Esophagus squamous epithelium (tissue), 4 donors: ENCODE results near the gene TNFRSF4.

Source experiments
- POLR2A ChIP-seq, 4 donors: fragments of 450-650 bp; IDR thresholded peaks; one replicate each; pipeline ENCODE4 v1.6.1; 2017; ENCODE audit warnings: antibody characterized with exemption in 4 of 4, mild to moderate bottlenecking in 4 of 4, moderate library complexity in 3 of 4
- TF ChIP-seq, protein P1 (sequence below), 6 experiments: fragments of 450-650 bp in 4 of 6; fragments of 200-600 bp in 2 of 6; sonication (generic) in 2 of 6; IDR thresholded peaks; one replicate each; pipeline ENCODE4 v1.5.1; 2016 to 2019; ENCODE audit warnings: antibody characterized with exemption in 6 of 6, mild to moderate bottlenecking in 4 of 6, moderate library complexity in 4 of 6

DNA sequence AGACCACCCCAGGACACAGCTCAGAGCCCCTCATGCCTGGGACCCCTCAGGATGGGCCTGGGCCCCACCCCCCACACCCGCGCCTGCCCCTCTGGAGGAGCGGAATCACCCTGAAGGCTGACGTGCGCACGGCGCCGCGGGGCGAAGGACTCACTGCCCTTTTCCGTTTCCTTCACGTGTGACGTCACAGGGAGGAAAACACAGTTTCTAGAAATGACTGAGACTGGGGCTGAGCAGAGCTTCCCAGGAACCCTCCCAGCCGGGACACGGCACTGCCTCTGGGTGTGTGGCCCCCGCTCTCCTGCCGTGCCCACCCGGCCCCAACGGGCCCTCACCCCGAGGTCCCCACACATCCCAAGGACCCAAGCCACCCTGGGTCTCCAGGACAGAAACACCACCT lies 5.4 kb upstream of the TNFRSF4 start:
- TF ChIP-seq, protein P1, sequence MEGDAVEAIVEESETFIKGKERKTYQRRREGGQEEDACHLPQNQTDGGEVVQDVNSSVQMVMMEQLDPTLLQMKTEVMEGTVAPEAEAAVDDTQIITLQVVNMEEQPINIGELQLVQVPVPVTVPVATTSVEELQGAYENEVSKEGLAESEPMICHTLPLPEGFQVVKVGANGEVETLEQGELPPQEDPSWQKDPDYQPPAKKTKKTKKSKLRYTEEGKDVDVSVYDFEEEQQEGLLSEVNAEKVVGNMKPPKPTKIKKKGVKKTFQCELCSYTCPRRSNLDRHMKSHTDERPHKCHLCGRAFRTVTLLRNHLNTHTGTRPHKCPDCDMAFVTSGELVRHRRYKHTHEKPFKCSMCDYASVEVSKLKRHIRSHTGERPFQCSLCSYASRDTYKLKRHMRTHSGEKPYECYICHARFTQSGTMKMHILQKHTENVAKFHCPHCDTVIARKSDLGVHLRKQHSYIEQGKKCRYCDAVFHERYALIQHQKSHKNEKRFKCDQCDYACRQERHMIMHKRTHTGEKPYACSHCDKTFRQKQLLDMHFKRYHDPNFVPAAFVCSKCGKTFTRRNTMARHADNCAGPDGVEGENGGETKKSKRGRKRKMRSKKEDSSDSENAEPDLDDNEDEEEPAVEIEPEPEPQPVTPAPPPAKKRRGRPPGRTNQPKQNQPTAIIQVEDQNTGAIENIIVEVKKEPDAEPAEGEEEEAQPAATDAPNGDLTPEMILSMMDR (IDR thresholded peaks at IDR 0.05) = no peak
- TF ChIP-seq POLR2A (IDR thresholded peaks at IDR 0.05) = no peak
